ENCODE results near the gene NCK2.

GRCh38 chr2:105809723-105810122 lies 65.0 kb downstream of the NCK2 start:
- TF ChIP-seq JUN (IDR thresholded peaks at IDR 0.05) (no peak), MAZ (IDR thresholded peaks at IDR 0.05; ENCODE audit: borderline replicate concordance, low read depth, low read length) (no peak), KDM1A (IDR thresholded peaks at IDR 0.05; ENCODE audit: low read depth) (no peak), PHF8 (IDR thresholded peaks at IDR 0.05; ENCODE audit: borderline replicate concordance, low read depth) (no peak)
- TF ChIP-seq, protein P1, sequence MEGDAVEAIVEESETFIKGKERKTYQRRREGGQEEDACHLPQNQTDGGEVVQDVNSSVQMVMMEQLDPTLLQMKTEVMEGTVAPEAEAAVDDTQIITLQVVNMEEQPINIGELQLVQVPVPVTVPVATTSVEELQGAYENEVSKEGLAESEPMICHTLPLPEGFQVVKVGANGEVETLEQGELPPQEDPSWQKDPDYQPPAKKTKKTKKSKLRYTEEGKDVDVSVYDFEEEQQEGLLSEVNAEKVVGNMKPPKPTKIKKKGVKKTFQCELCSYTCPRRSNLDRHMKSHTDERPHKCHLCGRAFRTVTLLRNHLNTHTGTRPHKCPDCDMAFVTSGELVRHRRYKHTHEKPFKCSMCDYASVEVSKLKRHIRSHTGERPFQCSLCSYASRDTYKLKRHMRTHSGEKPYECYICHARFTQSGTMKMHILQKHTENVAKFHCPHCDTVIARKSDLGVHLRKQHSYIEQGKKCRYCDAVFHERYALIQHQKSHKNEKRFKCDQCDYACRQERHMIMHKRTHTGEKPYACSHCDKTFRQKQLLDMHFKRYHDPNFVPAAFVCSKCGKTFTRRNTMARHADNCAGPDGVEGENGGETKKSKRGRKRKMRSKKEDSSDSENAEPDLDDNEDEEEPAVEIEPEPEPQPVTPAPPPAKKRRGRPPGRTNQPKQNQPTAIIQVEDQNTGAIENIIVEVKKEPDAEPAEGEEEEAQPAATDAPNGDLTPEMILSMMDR (IDR thresholded peaks at IDR 0.05), result no peak

Data from A549 (cell line).